Measurements from ENCODE around the gene LRRTM3.

- TF ChIP-seq, protein P1, sequence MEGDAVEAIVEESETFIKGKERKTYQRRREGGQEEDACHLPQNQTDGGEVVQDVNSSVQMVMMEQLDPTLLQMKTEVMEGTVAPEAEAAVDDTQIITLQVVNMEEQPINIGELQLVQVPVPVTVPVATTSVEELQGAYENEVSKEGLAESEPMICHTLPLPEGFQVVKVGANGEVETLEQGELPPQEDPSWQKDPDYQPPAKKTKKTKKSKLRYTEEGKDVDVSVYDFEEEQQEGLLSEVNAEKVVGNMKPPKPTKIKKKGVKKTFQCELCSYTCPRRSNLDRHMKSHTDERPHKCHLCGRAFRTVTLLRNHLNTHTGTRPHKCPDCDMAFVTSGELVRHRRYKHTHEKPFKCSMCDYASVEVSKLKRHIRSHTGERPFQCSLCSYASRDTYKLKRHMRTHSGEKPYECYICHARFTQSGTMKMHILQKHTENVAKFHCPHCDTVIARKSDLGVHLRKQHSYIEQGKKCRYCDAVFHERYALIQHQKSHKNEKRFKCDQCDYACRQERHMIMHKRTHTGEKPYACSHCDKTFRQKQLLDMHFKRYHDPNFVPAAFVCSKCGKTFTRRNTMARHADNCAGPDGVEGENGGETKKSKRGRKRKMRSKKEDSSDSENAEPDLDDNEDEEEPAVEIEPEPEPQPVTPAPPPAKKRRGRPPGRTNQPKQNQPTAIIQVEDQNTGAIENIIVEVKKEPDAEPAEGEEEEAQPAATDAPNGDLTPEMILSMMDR (IDR thresholded peaks at IDR 0.05; ENCODE audit: borderline replicate concordance, extremely low read depth, low read length, poor library complexity, severe bottlenecking): no peak
- no peak for TF ChIP-seq EZH2 (IDR thresholded peaks at IDR 0.05; ENCODE audit: borderline replicate concordance, low read depth, low read length, severe bottlenecking)
Observed at GRCh38 chr10:66927251-66927935, 1.6 kb downstream of the LRRTM3 start.

All from DND-41 (cell line).